ENCODE results near the gene NEUROG2.
"Not testable (repeated sequence)": the region's sequence is repeated elsewhere in the genome, so short reads cannot be mapped to it uniquely, and the experiment has no call there.

The NEUROG2 gene

DNA sequence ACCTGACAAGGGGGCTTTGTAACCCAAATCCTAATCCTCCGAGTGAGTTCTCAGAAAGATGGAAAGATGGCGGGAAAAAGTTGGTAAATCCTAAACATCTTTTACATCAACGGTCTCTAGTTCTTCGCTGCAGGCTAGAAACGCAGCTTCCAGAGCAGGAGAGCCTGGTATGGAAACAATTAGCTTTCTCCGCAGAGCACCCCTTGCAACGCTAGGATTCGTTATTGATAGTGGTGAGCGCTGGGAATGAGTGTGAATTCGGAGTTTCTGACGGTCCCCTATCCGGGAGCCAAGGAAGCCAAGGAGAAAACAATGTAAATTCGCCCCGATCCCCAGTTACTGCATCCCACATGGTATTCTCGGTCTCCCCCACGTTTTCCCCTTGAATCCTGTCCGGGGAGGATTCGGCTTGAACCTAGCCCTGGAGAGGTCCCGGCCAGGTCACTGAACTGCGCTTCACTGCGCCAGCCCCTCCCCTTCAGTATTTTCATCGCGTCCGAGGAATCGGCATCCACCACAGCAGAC is 4.7 kb upstream of the NEUROG2 start:
- no peak for DNase-seq

DNA sequence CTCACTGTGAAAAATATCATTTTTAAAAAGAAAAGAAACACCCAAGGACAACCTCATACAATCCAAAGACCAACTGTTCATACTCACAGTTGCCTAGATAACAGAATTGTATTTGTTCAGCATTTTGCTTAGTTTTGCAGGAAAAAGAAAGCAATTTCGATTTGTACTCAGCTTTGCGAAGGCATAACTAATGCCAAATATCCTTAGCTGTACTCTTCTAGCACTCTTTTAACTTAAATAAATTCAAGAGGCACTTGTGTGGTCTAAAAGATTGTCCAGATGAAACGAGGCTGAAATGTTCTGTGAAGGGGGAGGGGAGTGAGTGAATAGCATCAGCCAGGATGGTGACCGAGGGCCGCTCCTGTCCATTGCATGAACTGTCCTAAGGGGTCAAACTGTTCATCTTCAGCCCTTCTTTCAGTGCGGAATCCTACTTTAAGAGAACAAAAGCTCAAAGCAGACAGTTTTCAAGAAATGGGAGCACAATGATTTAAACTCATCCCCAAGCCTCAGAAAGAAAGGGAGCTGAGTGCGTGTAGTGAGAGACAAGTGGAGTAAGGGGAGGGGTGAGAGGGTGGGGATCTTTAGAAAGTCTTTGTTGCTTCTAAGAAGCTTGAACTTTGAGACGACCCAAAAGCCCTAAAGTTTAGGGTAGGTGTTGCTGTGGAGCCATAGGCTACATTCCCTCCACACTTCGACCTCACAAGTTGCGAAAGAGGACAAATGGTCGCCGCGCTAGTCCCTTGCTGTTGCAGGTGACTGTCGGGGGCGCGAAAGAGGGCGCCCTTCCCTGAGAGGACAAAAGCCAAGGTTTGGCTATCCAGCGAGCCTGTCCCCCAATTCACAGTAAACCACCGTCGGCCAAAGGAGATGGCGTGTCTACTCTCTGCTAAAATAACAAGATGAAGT is 4.0 kb upstream of the NEUROG2 start:
- no peak for DNase-seq

DNA sequence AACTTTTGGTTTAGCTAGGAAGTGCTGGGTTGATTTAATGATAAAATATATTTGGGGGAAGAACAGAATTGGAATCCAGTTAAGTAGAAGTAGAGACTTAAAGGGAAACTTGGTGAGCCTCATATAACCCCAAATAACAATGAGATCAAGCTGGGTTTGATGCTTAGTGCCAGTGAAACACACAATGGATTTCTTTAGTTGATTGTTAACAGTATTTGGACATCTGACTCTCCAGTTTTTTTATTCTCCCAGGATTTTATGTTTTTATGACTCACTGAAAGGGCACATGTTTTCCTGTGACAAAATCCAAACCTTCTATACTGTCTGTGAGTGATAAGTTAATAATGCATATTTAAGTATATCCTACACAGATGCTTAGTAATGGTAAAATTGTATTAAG is 2.7 kb upstream of the NEUROG2 start:
- DNase-seq: no peak

DNA sequence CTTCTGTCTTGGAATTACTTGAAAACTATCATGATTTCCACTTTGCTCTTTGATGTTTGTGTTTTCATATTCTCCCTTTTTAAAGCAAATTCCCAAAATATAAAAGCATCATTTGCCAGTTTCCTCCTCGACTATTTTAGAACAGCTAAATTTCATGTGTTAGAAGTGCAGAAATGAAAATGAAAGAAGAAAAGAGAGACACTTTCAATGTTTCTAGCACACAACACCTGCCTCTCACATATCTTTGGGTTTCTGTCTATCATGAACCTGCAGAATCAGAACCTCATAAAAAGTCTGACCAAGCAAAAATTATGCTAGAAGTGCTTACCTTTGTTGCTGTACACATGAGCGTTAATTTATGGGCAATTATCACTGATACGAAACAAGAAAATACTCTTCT is 1.9 kb upstream of the NEUROG2 start:
- DNase-seq: no peak

DNA sequence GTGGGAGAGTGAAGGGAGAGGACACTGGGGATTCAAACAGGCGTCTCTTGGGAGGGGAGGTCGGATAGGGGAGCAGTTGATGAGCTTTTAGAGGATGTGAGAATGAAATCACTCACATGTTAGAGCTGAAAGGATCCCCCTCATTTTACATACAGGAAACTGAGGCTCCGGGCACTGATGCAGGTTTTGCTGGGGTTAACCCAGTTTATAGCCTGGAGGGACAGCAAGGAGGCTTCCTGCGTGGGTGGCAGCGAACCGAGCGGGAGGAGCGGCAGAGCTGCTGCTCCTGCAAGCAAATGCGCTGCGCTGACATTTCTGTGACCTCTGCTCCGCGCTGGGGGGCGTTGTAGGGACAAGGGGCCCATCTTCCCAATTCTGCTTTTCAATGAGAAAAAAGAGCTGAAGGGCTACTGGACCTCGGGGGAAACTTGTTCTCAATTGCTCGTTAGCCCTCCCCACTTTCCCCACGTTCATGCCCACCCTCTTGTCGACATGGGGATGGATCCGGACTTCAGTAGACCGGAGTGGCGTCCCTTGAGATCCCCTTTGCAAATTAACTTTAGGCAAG is 1.2 kb upstream of the NEUROG2 start:
- no peak for DNase-seq

DNA sequence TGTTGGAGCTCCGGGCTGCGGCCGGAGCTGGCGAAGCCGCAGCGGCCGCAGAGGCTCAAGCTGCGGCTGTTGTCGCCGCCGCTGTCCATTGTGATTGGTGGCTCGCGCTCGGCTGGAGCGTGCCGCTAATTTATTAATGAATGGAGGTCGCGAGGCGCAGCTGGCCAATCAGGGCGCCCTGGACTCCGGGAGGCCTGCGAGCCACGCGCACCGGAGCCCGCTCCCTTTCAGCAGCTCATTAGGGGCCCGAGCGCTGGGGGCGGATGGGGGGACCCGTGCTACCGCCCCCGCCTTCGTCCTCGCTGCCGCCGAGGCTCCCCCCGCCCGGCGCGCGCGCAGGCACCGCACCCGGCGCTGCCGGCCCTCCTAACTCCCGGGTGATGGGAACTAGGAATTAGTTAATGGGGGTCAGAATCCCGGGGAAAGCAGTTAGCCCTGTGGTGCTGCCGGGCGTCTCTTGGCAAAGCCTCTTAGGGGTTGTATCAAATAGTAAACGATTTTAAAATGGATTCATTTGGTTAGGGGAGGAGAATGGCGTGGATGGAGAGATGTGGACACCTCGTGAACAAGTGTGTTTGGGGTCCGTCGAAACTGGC is 589 bp upstream of the NEUROG2 start:
- DNase-seq: no peak

DNA sequence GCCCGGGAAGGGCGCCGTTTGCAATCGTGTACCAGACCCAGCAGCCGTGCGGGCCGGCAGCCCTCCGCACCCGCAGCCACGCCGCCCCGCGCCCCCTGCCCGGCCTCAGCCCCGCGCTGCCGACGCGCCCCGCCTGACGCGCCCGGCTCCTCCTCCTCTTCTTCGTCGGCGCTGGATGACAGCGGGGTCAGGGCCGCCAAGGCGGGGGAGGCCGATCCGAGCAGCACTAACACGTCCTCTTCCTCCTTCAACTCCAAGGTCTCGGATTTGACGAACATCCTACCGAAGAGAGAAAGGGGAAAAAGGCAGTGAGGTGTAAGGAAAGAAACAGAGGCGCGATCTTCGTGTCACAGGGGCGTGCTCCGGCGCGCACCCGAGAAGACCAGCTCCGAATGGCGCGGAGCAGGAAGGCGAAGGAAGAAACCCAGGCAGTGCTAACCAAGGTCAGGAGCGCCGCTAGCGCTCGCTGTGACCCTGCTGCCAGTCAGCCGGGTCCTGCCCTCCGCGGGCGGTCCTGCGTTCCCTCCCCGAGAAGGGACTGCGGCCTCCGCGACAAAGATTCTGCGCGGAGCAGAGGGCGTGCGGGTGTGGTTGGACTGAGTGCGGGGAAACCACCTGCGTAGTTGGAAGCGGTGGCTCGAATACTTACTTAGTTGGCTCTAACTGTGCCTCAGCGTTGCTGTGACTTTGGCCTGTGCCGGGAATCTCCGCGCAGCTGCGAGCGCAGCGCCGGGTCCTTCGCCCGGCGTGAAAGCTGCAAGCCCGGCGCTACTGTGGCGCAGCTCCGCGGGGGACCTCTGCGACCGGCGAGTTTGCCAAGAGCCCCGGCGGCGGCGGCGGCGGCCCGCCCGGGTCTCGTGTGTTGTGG is 548 bp downstream of the NEUROG2 start:
- DNase-seq: peak; percentile 47 to 52

DNA sequence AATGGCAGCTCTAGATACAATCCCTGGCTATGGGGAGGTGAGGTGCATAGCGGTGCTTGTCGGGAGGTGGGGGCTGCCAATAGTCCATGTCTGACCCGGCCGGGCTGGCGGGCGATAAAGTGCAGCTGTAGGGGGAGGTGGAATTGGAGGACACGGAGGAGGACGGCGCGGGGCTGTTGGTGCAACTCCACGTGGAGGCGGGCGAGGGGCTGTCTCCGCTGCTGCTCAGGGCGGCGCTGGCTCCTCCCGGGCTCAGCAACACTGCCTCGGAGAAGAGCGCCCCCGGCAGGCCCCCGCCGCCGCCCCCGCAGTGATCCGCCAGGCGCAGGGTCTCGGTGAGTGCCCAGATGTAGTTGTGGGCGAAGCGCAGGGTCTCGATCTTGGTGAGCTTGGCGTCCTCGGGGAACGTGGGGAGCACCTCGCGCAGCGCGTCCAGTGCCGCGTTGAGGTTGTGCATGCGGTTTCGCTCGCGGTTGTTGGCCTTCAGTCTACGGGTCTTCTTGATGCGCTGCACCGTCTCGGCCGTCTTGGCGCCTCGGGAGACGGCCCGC is 1.3 kb downstream of the NEUROG2 start:
- DNase-seq: no peak

DNA sequence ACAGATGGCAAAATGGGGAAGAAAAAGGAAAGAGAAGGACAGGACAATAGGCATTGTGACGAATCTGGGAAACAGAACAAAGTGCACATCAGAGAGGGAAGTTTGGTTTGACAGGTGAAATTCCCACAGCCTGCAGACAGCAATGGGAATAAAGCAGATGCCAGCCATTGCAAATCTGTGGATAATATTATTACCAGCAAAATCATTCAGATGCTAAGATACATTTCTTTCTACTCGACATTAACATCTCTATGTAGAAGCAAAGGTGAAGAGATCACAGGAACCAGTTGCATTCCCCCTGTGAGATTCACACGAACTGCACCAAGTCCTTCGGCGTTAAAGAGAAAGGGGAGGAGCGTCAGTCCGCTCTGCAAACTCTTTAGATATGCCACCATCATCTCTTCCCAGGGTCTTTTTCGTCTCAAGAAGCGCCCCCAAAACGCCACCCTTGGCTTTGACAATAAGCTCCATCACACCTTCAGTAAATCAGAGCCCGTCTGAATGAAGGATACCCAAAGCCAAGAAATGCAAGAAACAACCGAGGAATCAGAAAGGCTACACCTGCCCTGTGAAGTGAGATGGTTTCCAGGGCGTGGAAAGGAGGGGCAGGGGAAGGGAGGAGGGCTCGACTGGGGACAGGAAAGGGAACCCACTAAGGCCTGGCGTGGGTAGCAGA is 1.9 kb downstream of the NEUROG2 start:
- DNase-seq: no peak

DNA sequence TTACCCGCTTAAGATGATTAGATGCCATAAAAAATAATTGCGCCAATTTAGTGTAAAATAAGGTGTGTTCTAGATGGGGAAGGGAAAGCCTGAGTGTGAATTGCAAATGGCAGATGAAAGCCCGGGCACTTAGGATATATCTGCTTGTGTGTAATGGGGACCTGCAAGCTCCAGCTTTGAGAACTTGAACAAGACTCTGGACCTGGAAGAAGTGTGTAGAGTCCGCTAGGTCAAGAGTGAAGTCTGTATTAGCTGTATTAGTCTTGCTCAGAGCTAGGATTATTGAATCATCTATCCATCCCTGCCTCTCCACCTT is 4.2 kb downstream of the NEUROG2 start:
- DNase-seq: no peak

DNA sequence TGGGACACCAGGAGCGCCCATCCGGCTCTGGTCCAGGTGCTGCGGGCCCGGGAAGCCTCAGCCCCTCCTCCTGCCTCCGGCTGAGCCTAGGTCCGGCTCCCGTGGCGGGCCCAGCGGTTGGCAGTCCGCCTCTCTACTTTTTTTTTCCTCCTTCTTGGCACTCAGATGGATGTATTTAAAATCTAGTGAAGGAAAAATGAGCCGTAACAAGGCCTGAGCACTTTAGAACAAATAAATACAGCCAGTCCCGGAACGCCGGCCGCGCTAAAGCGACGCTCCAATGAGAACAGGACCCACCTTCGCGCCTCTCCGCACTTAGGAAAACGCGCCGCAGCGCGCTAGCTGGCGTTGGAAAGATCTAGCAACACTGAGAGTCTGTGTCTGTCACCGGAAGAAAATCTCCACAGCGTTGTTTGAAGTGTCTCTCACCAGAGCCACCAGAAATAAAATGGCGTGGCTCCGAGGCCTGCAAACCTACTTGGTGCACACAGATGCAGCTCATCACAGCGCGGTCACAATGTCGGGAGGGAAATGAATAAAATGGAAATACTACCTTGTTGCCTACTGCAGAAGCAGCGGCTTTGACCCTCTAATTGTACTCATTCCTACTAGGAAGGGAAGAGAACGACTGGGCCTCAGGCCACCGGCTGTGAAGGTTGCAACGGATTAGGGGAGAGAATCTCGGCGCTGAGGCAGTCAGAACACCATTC is 4.7 kb downstream of the NEUROG2 start:
- no peak for DNase-seq

DNA sequence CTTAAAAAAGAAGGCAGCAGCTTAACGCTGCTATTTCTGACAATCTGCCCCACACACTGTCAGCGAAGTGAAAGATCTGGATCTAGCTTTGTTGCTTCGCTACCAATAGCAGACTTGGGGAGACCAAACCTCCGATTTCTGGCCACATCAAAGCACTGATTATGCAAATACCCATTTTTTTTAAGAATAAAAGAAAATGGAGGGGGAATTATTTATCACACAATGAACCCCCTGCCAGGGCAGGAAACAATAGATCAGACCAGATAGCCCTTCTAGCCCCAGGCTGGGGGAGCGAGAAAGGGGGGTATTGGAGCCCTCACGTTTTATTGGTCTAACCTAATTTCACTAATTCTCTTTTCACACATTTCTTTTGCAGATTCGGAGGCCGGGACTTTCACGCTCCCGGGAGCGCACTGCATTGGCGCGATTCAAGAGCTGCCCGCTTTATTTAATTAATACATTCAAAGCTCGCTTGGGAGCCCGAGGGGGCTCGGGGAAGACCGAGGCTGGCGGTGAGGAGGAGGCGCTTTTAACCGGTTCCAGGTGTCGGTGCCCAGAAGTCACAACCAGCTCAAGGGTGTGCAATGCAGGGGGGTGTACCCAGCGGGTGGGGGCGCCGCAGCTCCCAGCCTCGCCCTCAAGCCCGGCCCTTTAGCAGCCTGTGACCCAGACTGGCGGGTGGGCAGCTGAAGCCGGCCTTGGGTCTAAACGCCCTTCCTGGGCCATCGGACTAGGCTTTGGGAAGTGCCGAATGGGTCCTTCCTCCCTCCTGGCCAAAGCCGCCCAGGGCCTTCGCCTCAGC is 5.5 kb downstream of the NEUROG2 start:
- no peak for DNase-seq

DNA sequence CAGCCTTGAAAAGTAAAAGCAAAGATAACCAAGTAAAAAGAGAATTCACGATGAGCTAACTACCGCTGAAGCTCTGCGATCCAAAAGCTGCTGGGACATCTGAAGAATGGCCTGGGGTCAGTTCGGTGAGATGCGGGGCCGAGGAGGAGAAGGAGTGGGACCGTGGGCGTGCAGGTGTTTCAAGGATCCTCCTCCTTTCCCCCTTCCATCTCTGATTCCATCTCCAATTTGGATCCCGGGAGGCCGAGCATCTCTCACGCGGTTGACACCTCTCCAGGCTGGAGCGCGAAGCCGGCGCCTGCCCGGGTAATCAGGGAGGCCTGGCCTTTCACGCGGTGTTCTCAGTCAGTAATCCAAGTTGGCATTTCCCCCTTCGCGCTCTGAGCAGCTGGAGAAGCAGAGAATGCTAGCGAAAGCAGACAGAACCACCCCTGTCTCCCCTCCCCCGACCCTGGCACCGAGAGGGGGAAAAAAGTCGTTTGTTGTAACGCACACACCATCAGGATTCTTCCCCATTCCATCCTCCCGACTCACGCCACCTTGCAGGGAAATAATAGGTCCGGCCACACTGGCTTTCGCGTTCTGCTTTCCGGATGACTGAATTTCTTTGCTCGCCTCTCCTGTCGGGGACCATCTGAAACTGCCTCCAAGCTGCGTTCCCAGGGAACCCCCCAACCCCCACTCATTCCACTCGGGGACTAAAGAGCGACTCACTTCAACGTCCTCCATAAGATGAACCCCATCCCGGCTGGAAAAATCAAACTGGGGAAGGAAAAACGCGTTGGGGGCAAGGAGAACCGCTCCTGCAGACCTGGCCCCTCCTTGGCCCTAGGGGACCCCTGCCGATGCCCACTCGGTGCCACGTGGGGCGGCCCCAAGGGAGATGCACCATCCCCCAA is 6.5 kb downstream of the NEUROG2 start:
- no peak for DNase-seq

DNA sequence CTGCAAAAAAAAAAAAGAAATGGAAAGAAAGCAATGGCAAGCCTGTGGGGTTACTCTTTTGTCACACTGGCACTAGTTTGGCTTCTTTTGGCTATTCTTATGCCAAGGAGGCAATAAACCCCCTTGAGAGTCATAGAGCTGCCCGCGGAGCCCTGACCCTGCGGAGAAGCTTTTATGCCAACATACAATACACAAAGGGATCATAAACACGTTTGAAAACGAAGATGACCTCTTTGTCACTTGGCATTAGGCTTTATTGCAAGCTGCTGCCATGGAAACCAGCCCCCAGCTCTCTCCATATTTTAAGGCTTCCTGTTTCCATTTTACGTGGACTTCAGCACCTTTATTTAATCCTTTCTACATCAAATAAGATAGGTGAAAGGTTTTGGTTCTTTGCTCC is 7.6 kb downstream of the NEUROG2 start:
- DNase-seq: no peak

DNA sequence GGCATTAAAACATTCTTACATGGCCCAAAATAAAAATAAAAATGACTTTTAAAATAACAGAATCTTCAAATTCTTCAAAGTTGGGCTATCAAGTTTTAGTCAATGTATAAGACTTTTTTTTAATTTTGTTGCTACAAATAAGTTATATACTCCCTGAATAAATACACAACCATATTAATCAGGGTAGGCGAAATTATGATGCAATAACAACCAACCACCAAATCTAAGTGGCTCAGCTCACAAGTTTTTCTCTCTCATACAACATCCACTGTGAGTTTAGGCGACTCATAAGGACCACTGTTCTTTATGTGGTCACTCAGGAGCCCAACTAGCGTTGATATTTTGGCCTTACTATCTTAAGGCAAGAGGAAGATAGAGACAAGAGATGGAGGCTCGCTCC is 11.2 kb downstream of the NEUROG2 start:
- no peak for DNase-seq

DNA sequence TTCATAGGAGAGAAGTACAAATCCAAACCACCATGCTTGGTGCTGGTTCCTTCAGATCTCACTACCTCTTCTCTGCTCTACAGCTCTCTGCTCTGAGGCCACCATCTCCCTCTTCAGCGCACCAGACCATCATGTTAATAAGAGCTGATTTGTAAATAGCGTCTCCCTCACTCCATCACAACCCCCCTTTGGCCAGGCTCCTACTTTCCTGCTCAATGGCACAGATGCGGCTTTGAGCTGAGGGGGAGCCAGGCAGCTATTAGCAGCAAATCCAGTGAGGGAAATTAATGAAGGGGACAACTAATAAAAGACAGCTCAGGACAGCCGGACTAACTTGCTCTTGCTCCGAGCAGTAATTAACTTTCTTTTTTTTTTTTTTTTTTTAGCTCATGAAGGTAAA is 13.1 kb downstream of the NEUROG2 start:
- no peak for DNase-seq

DNA sequence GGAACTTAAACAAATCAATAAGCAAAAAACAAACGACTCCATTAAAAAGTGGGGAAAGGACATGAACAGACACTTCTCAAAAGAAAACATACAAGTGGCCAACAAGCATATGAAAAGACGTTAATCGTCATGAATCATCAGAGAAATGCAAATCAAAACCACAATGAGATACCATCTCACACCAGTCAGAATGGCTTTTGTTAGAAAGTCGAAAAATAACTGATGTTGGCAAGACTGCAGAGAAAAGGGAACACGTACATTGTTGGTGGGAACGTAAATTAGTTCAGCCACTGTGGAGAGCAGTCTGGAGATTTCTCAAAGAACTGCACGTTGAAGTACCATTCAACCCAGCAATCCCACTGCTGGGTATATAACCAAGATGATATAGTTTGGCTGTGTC is 23.7 kb downstream of the NEUROG2 start:
- no peak for DNase-seq

DNA sequence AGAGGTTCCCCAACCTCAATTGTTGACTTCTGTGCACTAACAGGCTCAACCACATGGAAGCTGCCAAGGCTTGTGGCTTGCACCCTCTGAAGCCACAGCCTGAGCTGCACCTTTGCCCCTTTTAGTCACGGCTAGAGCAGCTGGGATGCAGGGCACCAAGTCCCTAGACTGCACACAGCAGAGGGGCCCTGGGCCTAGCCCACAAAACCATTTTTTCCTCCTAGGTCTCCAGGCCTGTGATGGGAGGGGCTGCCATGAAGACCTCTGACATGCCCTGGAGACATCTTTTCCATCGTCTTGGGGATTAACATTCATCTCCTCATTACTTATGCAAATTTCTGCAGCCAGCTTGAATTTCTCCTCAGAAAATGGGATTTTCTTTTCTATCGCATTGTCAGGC is 25.2 kb downstream of the NEUROG2 start:
- DNase-seq: not testable (repeated sequence)

DNA sequence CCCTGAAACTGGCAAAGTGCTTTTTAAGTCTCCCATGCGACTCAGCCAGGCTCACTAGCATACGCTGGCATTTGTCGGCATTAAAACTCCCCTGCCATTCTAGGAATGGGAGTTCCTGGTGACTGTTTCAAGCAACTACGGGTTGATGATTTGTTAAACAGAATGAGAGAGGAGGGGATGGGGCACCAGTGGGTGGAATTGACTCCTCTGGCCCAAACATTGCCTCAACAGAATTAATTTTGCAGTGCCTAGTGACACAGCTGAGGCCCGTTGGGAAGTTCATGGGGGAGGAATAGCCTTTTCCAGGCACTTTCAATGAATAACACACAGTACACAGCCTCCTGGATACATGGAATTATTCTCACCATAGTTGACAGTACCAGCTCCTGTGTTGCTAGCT is 30.1 kb downstream of the NEUROG2 start:
- DNase-seq: no peak

DNA sequence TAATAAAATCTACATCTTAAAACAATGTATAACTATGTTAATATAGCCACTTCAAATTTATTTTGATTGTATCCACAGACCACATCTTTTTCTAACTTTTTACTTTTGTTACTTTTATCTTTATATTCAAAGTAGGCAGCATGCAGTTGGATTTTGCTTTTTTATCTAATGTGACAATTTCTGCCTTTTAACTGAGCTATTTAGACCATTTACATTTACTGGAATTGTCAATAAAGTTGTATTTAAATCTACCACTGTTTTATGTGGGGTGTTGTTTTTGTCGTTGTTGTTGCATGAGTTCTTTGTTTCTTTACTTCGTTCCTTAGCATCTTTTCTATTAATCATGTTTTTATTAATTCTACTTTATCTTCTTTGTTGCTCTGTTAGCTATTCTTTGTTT is 42.0 kb downstream of the NEUROG2 start:
- DNase-seq: no peak

All from Kasumi-1 (cell line).